Stimulated activated CD8-positive, alpha-beta memory T cell treated with anti-CD3 and anti-CD28 coated beads, Interleukin-2, amount 100 ng/mL, for 1 hour (primary cell): ENCODE results near the gene SPEM2.

Experiments
- DNase-seq, 2 donors: peaks; one replicate each; pipeline ENCODE4 v3.0.0-alpha.2; 2020; ENCODE audit warnings: low read depth in 2 of 2

SPEM2 gene

DNA sequence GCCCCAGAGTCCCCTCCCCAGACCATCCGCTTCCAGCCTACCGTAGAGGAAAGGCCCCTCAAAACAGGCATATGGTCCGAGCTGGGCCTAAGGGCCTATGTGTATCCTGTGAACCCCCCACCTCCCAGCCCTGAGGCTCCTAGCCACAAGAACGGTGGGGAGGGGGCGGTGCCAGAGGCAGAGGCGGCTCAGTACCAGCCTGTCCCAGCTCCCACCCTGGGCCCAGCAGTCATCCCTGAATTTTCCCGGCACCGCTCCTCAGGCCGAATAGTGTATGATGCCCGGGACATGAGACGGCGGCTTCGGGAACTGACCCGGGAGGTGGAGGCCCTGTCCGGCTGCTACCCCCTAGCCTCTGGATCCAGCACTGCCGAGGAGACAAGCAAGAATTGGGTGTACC lies 4.2 kb upstream of the SPEM2 start:
- no peak for DNase-seq

GRCh38 chr17:7423679-7424078 lies 1.7 kb upstream of the SPEM2 start:
- no peak for DNase-seq

GRCh38 chr17:7425756-7426155 lies 340 bp downstream of the SPEM2 start:
- DNase-seq = no peak

DNA sequence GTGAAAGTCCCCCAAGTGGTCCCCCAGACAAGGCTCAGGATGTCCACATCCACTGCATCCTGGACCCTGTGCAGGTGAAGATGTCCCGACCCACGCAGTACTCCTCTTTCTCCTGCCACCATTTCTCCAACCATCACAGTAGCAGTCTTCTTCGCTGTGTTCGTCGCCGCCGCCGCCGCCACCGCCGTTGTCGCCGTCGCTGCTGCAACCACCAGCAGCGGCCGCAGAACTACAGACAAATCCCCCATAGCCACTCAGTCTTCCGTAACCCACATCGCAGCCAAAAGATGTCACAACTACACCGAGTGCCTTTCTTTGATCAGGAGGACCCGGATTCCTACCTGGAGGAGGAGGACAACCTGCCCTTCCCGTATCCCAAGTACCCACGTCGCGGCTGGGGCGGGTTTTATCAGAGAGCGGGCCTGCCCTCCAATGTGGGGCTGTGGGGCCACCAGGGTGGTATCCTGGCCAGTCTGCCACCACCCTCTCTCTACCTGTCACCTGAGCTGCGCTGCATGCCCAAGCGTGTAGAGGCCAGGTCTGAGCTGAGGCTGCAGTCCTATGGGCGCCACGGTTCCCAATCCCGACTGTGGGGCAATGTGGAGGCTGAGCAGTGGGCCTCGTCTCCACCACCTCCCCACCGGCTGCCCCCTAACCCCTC lies 917 bp downstream of the SPEM2 start:
- no peak for DNase-seq

GRCh38 chr17:7426896-7427489 lies 1.6 kb downstream of the SPEM2 start:
- DNase-seq = no peak

GRCh38 chr17:7427549-7427948 lies 2.1 kb downstream of the SPEM2 start:
- DNase-seq = no peak

DNA sequence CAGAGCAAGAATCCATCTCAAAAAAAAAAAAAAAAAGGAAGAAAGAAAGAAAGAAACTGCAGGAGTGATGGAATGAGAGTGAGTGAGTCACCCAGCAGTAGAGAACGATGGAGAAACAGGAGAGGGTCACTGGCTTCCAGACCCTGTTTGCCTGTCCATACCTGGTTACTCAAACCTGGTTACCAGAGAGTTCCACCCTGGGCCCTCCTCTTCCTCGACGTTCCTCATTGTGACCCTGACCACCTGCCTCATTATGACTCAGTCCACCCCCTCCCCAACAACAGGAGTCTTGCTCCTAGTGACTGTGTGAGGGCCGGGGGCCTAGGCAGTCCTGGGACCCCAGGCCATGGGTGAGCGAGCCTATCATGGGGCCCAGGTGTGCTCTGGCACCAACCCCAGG lies 3.1 kb downstream of the SPEM2 start, which contains the start of gene SPEM3:
TSS of gene SPEM3 (plus strand) at position 301 of the 400 bp plus-strand sequence. CDS start at position 347, 46 bp downstream.
- no peak for DNase-seq

DNA sequence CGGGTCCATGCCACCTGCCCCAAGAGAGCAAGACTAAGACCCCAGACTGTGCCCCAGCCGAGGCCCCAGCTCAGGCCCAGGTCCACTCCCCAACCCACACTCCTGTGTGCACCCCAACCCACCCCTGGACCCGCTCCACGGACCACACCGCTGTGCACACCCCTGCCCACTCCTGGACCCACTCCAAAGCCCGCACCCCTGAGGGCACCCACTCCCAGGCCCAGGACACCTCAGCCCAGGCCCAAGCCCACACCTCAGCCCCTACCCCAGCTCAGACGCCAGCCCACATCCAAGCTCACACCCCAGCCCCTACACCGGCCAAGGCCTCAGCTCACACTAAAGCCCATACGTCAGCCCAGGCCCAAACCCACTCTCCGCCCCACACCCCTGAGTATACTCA lies 4.3 kb downstream of the SPEM2 start:
- DNase-seq = no peak

DNA sequence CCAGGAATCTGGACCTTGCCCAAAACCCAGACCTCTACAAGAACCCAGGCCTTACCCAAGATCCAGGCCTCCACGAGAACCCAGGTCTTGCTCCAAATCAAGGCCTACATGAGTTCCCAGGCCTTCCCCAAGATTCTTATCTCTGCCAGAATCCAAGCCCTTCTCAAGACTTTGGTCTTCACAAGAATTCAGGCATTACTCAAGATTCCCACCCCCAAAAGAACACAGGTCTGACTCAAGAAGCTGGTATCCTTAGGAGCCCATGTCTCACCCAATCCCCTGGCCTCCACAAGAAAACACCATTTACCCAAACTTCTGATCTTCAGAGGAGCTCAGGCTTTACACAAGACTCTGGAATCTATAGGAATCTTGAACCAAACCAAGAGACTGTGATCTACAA lies 5.8 kb downstream of the SPEM2 start:
- DNase-seq = no peak

DNA sequence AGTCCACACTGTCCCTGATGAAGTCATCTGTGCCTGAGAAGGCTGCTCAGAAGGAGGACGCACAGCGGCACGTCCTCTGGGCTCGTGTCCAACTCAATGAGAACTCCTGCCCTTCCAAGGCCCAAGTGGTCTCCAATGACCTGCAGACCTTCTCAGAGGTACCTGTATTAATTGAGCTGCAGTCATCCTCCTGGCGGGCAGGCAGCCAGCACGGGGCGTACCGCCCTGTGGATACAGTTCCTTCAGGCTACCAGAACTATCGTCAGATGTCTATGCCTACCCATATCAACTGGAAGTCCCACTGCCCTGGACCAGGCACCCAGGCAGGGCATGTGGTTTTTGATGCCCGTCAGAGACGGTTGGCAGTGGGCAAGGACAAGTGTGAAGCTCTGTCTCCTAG lies 6.9 kb downstream of the SPEM2 start:
- DNase-seq = no peak

GRCh38 chr17:7435676-7436555 lies 10.5 kb downstream of the SPEM2 start:
- DNase-seq = peak in 1 of 2 donors; percentile 26

DNA sequence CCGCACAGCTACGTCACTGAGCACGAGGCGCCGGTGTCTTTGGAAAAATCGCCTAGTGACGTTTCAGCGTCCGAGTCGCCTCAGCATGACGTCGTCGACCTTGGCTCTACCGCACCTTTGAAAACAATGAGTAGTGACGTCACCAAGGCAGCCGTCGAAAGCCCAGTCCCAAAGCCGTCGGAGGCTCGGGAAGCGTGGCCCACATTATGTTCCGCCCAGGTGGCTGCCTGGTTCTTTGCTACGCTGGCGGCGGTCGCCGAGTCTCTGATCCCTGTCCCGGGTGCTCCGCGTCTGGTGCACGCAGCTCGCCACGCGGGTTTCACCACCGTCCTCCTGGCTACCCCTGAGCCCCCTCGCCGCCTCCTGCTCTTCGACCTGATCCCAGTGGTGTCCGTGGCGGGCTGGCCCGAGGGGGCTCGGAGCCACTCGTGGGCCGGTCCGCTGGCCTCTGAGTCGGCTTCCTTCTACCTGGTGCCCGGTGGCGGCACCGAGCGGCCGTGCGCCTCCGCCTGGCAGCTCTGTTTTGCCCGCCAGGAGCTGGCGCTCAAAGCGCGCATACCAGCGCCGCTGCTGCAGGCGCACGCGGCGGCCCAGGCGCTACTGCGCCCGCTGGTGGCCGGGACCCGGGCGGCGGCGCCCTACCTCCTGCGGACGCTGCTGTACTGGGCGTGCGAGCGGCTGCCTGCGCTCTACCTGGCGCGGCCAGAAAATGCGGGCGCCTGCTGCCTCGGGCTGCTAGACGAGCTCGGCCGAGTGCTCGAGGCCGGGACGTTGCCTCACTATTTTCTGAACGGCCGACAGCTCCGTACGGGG lies 11.3 kb downstream of the SPEM2 start:
- peak; percentile 58 to 68 for DNase-seq

GRCh38 chr17:7437369-7437863 lies 12.0 kb downstream of the SPEM2 start:
- DNase-seq = no peak

DNA sequence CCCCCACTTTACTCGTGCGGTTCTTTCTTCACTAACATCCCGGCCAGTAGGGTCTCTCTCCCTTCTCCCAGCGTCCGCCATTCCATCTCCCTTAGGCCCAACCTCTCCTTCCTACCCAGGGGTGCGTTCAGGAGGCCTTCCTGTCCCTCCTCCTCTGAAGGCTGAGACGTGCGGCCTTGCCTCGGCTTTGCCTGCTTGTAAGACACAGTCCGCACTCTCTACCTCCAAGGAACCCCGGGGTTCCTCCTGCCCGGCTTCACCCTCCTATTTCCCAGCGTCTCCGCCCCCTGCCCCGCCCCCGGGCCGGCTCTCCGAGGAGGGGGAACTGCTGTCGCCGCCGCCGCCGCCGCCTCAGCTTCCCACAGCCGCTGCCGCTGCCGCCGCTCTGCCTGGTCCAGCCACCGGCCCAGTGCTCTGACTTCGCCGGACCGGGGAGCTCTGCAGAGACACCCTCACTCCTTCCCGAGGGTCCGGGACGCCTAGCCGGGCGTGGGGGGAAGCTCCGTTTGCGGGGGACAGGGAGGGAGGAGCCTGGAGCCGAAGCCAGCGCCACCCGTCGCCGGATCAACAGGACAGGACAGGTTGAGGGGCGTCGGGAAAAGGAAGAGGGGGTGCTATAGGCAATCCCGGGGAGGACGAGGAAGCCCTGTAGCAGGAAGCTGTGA lies 12.7 kb downstream of the SPEM2 start:
- peak in 1 of 2 donors; percentile 24 for DNase-seq

- no peak for DNase-seq
Observed at GRCh38 chr17:7438656-7439460, 13.4 kb downstream of the SPEM2 start.

DNA sequence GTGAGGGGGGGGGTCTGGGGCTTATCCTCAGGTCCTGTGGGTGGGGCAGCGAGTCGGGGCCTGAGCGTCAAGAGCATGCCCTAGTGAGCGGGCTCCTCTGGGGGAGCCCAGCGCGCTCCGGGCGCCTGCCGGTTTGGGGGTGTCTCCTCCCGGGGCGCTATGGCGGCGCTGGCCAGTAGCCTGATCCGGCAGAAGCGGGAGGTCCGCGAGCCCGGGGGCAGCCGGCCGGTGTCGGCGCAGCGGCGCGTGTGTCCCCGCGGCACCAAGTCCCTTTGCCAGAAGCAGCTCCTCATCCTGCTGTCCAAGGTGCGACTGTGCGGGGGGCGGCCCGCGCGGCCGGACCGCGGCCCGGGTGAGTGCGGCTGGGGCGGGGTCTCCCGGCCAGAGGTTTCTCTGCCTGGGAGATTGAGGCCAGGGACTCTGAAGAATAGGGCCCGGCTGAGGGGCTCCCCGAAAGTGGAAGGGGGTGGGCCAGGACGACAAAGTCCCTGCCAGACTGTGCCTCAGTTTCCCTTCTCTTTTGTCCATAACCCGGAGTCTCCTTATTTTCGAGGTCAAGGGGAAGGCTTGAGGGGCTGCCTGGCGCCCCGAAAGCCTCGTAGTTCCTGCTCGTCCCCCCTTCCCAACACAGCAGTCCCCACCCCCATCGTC lies 14.2 kb downstream of the SPEM2 start, which contains the start of gene FGF11:
TSS of gene FGF11 (plus strand) at position 51 of the 651 bp plus-strand sequence. CDS start at position 160, 109 bp downstream.
- DNase-seq = no peak

- DNase-seq = no peak
Observed at GRCh38 chr17:7440113-7440833, 14.9 kb downstream of the SPEM2 start.

GRCh38 chr17:7440834-7441195 lies 15.4 kb downstream of the SPEM2 start:
- DNase-seq = no peak

DNA sequence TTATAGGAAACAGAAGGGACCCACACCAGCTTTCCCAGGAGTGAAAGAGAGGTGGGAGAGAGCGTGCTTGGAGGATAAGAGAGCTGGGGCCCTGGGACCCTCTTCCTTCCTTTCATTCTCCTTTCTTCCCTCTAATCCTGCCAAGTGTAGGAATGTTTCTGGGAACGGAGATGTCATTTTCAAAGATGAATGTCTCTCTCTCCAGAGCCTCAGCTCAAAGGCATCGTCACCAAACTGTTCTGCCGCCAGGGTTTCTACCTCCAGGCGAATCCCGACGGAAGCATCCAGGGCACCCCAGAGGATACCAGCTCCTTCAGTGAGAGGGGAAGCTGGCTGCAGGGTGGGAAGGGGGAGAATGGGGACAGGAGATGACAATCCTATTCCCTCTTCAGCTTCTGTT lies 15.8 kb downstream of the SPEM2 start:
- no peak for DNase-seq
